ENCODE measurements around the gene C8B.

C8B gene

GRCh38 chr1:56970280-56970679, 4.5 kb upstream of the C8B start:
- no peak for DNase-seq

GRCh38 chr1:56968878-56969495, 3.2 kb upstream of the C8B start:
- DNase-seq: no peak

DNA sequence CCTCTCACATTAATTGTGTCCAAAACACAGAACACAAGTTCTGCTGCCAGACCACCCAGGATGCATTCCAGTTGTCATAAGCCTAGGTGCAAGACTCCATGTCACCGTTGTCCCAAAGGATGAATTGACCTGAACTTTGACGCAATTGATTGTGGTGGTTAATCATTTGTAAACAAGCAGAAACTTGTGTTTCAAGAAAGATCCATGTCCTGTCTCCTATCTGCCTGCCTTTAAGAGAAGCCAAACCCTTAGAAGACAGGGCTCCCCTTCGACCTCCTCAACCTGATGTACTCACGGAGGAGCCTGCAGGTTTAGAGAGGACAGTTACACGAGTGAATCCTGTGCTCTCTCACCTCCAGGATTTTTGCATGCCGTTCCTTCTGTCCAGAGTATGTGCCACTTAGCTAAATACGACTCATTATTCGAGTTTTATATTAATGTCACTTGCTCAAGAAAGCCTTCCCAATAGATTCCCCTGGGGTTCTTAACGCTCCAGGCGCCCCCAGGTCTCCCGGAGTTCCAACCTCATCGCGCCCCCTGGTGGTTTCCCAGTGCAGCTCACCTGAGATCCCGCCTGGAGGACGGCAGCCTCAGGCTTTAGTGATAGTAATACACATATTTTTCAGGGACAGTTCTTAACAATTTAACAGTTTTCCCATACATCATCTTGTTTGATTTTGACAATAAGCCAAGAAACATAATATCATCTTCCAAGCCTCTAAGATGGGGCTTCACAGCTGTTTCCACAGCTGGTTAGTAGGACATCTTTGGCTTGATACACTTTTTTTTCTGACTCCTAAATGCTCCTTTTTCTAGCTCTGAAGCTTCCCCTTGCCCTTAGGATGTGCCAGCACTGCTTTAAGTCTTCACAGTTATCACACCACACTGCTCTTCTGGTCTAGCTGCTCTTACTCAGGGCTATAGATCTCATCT, 2.4 kb upstream of the C8B start:
- no peak for DNase-seq

DNA sequence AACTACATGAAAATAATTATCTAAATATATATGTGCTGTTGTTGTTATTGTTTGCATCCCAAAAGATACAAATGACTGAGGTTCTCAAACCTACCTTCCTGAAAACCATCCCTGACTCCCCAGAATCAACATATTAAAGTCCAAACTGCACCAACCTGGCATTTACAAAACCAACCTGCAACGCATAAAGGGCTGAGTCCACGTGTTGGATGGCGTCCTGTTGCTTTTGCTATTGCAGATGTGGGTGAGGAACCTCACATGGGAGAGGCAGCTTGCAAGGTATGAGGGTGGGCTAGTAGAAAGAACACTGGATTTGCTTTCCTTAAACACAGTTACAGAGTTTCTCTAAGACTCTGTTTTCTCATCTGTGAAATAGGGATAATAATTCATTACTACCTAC, 1.5 kb upstream of the C8B start:
- DNase-seq: no peak

DNA sequence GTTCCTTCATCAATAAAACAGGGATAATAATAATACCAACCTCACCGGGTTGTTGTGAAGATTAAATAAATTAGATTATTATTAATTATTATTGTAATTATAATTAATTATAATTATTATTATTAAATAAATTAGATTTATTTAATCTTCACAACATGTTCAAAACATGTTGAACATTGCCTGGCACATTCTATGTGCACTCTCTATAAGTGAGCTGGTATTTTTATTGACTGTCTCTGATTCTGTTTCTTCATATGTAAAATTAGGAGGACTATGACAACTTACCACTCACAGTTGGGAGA, 834 bp upstream of the C8B start:
- DNase-seq: no peak

- DNase-seq: no peak
Measured at GRCh38 chr1:56965191-56965590, 624 bp downstream of the C8B start.

GRCh38 chr1:56964349-56965017, 1.3 kb downstream of the C8B start:
- no peak for DNase-seq

- DNase-seq: no peak
Measured at GRCh38 chr1:56963667-56964066, 2.1 kb downstream of the C8B start.

GRCh38 chr1:56961426-56961825, 4.4 kb downstream of the C8B start:
- DNase-seq: no peak

GRCh38 chr1:56958526-56958925, 7.3 kb downstream of the C8B start:
- DNase-seq: no peak

DNA sequence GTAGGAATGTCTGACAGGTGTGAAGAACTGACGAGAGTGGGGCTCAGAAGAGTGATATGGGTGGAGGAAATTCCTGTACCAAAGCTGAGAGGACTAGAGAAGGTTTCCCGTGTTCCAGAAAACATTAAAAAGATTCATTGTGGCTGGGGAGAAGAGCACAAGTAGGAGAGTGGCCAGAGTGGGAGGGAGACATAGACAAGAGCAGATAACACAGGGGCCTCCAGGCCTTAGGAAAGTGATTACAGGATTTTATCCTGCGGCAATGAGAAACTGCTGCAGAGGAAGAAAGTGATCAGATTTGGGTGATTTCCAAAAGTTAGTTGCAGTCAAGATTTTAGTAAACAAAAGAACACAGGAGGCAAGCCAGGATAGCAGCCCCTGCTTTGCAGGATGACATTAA, 7.9 kb downstream of the C8B start:
- no peak for DNase-seq

DNA sequence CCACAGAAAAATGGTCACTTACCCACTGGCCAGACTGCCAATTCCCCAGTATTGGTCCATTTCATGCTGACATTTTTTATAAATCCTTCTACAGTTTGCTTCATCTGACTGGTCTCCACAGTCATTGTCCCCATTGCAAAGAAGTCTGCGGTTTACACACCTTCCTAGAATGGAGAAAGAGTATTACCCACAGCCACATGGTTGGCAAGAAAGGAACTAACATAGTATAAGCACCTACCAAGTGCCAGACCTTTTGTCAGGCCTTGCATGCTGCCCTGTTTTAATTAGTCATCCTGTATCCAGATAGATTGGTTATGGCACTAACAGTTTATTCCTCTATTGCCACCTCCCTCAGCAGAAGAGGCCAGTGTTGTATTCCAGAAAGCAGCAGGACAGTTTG, 11.2 kb downstream of the C8B start:
- DNase-seq: no peak

- DNase-seq: no peak
Measured at GRCh38 chr1:56953386-56953785, 12.4 kb downstream of the C8B start.

DNA sequence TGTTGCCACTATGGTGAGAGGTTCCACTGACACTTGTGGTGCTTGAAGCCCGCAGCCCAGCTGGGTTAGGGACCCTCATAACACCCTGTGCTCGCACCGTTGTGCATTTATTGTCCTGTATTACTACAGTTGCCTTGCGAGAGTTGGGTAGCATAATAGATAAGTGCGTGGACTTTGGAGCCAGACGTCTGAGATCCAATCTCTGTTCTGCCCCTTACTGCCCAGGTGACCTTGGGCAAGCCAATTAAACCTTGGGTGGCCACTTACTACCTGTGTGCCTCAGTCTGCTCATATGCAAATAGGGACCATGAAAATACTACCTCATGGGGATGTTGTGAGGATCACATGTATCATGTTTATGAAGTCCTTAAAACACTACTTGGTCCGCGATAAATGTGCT, 13.3 kb downstream of the C8B start:
- DNase-seq: no peak

GRCh38 chr1:56948403-56949023, 17.3 kb downstream of the C8B start:
- no peak for DNase-seq

GRCh38 chr1:56940039-56940438, 25.8 kb downstream of the C8B start:
- DNase-seq: no peak

GRCh38 chr1:56939209-56939608, 26.6 kb downstream of the C8B start:
- no peak for DNase-seq

- DNase-seq: no peak
Measured at GRCh38 chr1:56938646-56939045, 27.2 kb downstream of the C8B start.

GRCh38 chr1:56934430-56935060, 31.3 kb downstream of the C8B start:
- DNase-seq: no peak

DNA sequence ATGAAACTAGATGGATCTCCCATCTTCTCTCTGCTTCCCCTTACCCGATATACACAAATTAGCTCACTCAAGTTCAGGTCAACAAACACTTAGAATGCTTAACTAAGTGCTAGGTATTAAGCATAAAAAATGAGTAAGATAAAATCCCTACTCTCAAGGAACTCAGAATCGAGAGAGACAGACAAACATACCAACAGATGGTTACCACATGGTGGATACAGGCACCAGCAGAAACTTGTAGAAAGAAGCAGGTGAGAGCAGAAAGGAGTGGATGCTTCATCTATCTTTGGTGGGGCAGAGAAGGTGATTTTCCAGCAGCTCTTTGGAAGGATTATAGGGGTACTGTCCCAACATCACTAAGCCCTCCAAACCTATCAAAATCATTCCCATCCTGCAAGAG, 32.2 kb downstream of the C8B start:
- no peak for DNase-seq

GRCh38 chr1:56933161-56933560, 32.7 kb downstream of the C8B start:
- DNase-seq: no peak

GRCh38 chr1:56931686-56932085, 34.1 kb downstream of the C8B start:
- no peak for DNase-seq

GRCh38 chr1:56931211-56931610, 34.6 kb downstream of the C8B start:
- DNase-seq: no peak

Data from activated CD4-positive, alpha-beta T cell treated with anti-CD3 and anti-CD28 coated beads, Interleukin-2, amount 50 U/mL, for 1 hour (primary cell).